Breast epithelium (tissue), 3 donors: ENCODE measurements around the gene CAMK2A.

ENCODE experiments used
- POLR2AphosphoS5 ChIP-seq, 3 donors: sonication (generic); formaldehyde crosslinking; IDR thresholded peaks; one replicate each; pipeline ENCODE4 v1.6.1; 2017; ENCODE audit warnings: antibody characterized with exemption in 3 of 3
- TF ChIP-seq, protein P1 (sequence below), 3 donors: fragments of 450-650 bp; IDR thresholded peaks; one replicate each; pipeline ENCODE4 v1.5.1; 2016 to 2017; ENCODE audit warnings: antibody characterized with exemption in 3 of 3, mild to moderate bottlenecking in 3 of 3, moderate library complexity in 3 of 3

DNA sequence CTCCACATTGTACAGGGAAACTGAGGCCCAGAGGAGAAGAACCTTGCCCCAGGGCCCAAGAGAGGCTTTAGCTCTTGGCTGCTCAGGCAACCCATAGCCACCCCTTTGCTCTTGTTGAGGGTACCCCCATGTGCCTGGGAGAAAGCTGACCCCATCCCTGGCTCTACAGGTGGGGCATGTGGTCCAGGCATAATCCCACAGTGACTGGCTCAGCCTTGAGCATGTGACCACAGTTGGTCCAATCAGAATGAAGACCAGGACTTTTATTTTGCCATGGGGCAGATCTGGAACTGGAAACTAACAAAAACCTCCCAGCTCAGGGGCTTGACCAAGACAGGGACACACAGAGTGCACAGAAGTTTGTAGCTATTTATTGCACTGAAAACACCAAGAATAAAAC is 70.4 kb downstream of the CAMK2A start:
- TF ChIP-seq, protein P1, sequence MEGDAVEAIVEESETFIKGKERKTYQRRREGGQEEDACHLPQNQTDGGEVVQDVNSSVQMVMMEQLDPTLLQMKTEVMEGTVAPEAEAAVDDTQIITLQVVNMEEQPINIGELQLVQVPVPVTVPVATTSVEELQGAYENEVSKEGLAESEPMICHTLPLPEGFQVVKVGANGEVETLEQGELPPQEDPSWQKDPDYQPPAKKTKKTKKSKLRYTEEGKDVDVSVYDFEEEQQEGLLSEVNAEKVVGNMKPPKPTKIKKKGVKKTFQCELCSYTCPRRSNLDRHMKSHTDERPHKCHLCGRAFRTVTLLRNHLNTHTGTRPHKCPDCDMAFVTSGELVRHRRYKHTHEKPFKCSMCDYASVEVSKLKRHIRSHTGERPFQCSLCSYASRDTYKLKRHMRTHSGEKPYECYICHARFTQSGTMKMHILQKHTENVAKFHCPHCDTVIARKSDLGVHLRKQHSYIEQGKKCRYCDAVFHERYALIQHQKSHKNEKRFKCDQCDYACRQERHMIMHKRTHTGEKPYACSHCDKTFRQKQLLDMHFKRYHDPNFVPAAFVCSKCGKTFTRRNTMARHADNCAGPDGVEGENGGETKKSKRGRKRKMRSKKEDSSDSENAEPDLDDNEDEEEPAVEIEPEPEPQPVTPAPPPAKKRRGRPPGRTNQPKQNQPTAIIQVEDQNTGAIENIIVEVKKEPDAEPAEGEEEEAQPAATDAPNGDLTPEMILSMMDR (IDR thresholded peaks at IDR 0.05): no peak
- no peak for TF ChIP-seq POLR2AphosphoS5 (IDR thresholded peaks at IDR 0.05)
